Activated T-cell treated with anti-CD3 and anti-CD28 coated beads, Interleukin-2, amount 50 U/mL, for 4 hours (primary cell): ENCODE data around the gene DLX2. TPM values are rescaled to one million over a fixed set of nuclear protein-coding genes. Genes with fewer than 3 reads are reported as not detected.

ENCODE experiments used
- ATAC-seq, 2 donors: fragments of 200-7000 bp; cut with Tn5 transposase; one replicate each; pipeline ENCODE4 v1.10.0; 2021
- DNase-seq: peaks from one replicate; pipeline ENCODE4 v3.0.0-alpha.2; 2020
- H3K27me3 Mint-ChIP-seq: one replicate; pipeline ENCODE4 v1.8.0; 2021; ENCODE audit warnings: low read depth, mixed read lengths
- H3K36me3 Mint-ChIP-seq: one replicate; pipeline ENCODE4 v1.8.0; 2022; ENCODE audit warnings: mixed read lengths; ENCODE audit not compliant: insufficient read depth
- H3K4me1 Mint-ChIP-seq: one replicate; pipeline ENCODE4 v1.8.0; 2021; ENCODE audit warnings: low read depth, mixed read lengths
- H3K4me3 Mint-ChIP-seq: one replicate; pipeline ENCODE4 v1.8.0; 2021; ENCODE audit warnings: mild to moderate bottlenecking, moderate library complexity, mixed read lengths
- H3K9me3 Mint-ChIP-seq: one replicate; pipeline ENCODE4 v1.8.0; 2021; ENCODE audit warnings: mixed read lengths
- total RNA-seq, 3 donors: library from RNA; stranded (reverse); gene quantifications; one replicate each; pipeline ENCODE4 v1.2.1, GENCODE V29; 2021

The DLX2 gene
- total RNA-seq, 3 donors from 2014 or later, result not detected

GRCh38 chr2:172093416-172094293 lies 9.0 kb downstream of the DLX2 start:
- Mint-ChIP-seq H3K4me3 (no peak overlapping the region), H3K36me3 (no peaks in the 10 kb centered on the region), H3K4me1 (peaks cover 32% of the 10 kb centered on the region), H3K27me3 (peaks cover 82% of the 10 kb centered on the region), H3K9me3 (no peaks in the 10 kb centered on the region)
- DNase-seq (no peak), ATAC-seq (no peak)

GRCh38 chr2:172092716-172093415 lies 9.8 kb downstream of the DLX2 start:
- Mint-ChIP-seq H3K36me3 (no peaks in the 10 kb centered on the region), H3K4me1 (peaks cover 36% of the 10 kb centered on the region), H3K27me3 (peaks cover 84% of the 10 kb centered on the region), H3K9me3 (no peaks in the 10 kb centered on the region), H3K4me3 (no peak overlapping the region)
- DNase-seq (no peak), ATAC-seq (no peak)

DNA sequence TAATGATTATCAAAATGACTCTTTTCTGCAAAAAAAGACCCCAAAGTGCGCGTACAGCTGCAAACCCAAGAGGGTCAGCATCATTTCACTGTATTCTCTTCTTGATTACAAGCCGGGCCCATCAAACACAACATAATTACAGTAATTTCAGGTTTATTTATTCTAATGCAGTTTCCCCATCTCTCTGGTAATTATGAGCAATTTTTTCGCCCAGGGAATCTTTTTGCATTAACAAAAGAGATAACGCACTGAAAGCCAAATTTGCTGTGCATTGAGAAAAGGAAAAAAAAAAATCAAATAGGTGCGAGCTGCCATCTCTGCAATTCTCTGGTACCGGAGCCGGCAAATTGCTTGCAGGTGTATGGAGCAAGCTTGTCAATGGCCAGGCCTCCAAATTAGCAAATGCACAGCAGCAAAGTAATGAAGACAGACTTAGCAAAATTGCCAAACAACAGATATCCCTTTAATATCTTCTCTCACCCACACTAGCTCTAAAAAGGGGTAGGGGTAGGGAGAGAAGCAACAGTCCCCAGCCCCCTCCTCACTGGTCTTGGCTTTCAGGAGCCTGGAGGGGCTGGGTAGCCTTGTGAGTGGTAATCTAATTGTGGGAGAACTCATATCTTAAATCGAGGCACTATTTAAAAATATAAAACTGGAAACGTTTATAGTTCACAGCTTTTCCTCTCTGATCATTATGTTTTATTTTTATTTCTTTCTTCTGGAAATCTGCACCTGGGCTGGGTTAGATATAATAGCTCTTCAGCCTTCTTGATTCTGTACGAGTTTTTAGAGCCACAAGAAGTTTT lies 10.7 kb downstream of the DLX2 start:
- no peak for DNase-seq
- Mint-ChIP-seq H3K4me1 (peaks cover 36% of the 10 kb centered on the region), H3K4me3 (no peak overlapping the region), H3K27me3 (peaks cover 84% of the 10 kb centered on the region), H3K36me3 (no peaks in the 10 kb centered on the region), H3K9me3 (no peaks in the 10 kb centered on the region)
- no peak for ATAC-seq

DNA sequence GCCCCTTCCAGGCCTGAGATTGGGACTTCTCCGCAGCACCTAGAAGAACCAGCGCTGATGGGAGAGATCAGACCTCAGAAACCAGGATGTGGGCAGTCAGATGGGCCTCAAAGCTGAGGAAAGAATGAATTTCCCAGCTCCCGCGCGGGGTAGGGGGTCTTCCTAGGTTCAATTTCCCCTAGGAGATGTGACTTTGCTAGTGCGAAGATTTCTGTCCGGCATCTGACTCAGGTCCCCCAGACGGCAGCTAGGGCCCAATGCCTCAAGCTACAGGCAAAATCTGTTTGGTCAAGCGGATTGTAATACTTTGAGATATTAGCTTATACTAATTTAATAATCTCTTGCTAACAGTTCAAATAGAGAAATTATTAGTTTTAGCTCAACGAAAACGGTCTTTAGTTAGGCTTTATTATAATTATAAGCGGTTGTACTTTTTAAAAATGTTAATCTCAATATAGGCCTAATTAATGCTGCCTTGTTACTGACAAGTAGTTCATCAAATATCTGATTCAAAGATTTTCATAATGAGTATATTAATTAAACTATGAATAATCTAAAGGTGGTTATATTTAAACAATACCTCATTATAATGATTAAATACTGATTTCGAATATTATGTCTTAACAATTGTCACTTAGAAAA lies 11.6 kb downstream of the DLX2 start:
- H3K9me3 Mint-ChIP-seq, result no peaks in the 10 kb centered on the region
- peaks cover 86% of the 10 kb centered on the region for H3K27me3 Mint-ChIP-seq
- ATAC-seq (no peak), DNase-seq (no peak)
- peaks cover 39% of the 10 kb centered on the region for H3K4me1 Mint-ChIP-seq
- no peaks in the 10 kb centered on the region for H3K36me3 Mint-ChIP-seq
- no peak overlapping the region for H3K4me3 Mint-ChIP-seq

- ATAC-seq (no peak), DNase-seq (no peak)
- Mint-ChIP-seq H3K4me1 (peaks cover 37% of the 10 kb centered on the region), H3K9me3 (no peaks in the 10 kb centered on the region), H3K27me3 (peaks cover 84% of the 10 kb centered on the region), H3K4me3 (no peak overlapping the region), H3K36me3 (no peaks in the 10 kb centered on the region)
These were observed 12.4 kb downstream of the DLX2 start for GRCh38 chr2:172090044-172090961.

GRCh38 chr2:172089633-172090032 lies 13.1 kb downstream of the DLX2 start:
- ATAC-seq (no peak), DNase-seq (no peak)
- H3K4me3 Mint-ChIP-seq, result no peak overlapping the region
- peaks cover 41% of the 10 kb centered on the region for H3K4me1 Mint-ChIP-seq
- no peaks in the 10 kb centered on the region for H3K36me3 Mint-ChIP-seq
- H3K27me3 Mint-ChIP-seq, result peaks cover 88% of the 10 kb centered on the region
- no peaks in the 10 kb centered on the region for H3K9me3 Mint-ChIP-seq

GRCh38 chr2:172089005-172089504 lies 13.6 kb downstream of the DLX2 start:
- DNase-seq (no peak), ATAC-seq (no peak)
- H3K4me1 Mint-ChIP-seq, result peaks cover 47% of the 10 kb centered on the region
- H3K36me3 Mint-ChIP-seq, result no peaks in the 10 kb centered on the region
- no peaks in the 10 kb centered on the region for H3K9me3 Mint-ChIP-seq
- no peak overlapping the region for H3K4me3 Mint-ChIP-seq
- H3K27me3 Mint-ChIP-seq, result peaks cover 92% of the 10 kb centered on the region

GRCh38 chr2:172088245-172089004 lies 14.3 kb downstream of the DLX2 start:
- ATAC-seq (no peak), DNase-seq (no peak)
- Mint-ChIP-seq H3K4me3 (no peak overlapping the region), H3K27me3 (peaks cover 92% of the 10 kb centered on the region), H3K36me3 (no peaks in the 10 kb centered on the region), H3K9me3 (no peaks in the 10 kb centered on the region), H3K4me1 (peaks cover 50% of the 10 kb centered on the region)

DNA sequence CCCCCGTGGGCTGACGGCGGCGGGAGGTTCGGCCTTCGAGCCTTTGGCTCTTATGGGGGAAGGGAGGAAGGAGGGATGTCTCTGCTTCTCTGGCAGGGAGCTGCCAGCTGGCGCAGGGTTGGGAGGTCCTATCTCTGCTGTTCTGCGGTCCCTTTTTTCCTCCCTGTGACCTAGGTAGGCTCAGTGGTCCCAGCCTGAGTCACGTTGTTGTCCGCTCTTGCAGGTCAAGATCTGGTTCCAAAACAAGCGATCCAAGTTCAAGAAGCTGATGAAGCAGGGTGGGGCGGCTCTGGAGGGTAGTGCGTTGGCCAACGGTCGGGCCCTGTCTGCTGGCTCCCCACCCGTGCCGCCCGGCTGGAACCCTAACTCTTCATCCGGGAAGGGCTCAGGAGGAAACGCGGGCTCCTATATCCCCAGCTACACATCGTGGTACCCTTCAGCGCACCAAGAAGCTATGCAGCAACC lies 14.9 kb downstream of the DLX2 start:
- Mint-ChIP-seq H3K4me1 (peaks cover 47% of the 10 kb centered on the region), H3K27me3 (peaks cover 90% of the 10 kb centered on the region)

DNA sequence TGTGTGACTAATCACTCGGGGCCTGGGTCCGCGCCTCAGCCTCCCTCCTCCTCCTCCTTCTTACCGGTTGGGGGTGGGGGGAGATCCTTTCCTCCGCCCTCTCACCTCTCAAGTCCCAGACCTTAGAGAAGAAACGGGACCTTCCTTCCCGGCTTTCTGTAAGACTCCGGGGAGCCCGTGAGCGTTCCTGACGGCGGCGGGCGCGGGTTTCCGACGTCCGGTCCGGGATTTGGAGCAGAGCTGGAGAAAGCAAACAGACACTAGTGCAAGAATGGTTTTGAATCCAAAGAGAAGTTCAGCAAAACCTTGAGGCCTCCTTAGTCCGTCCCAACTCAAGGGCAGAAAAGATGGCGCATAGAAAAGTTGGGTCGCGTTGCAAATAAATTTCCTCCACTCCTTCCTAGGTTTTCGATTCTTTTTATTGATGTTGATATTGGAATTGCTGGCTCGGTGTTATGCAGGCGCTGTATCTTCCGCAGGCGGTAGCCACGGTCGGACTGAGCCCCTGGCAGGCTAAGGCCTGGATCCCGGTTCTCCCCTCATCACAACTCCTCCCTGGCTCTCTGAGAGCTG lies 15.4 kb downstream of the DLX2 start:
- peaks cover 48% of the 10 kb centered on the region for H3K4me1 Mint-ChIP-seq
- H3K36me3 Mint-ChIP-seq, result no peaks in the 10 kb centered on the region
- no peaks in the 10 kb centered on the region for H3K9me3 Mint-ChIP-seq
- peak overlapping the region; percentile 43 for H3K4me3 Mint-ChIP-seq
- H3K27me3 Mint-ChIP-seq, result peaks cover 90% of the 10 kb centered on the region
- DNase-seq, result no peak
- no peak for ATAC-seq

More for the DNA sequence above, 14.9 kb downstream of the DLX2 start:
- no peak for ATAC-seq
- H3K4me3 Mint-ChIP-seq, result peak overlapping the region; percentile 42
- no peaks in the 10 kb centered on the region for H3K36me3 Mint-ChIP-seq
- H3K9me3 Mint-ChIP-seq, result no peaks in the 10 kb centered on the region
- no peak for DNase-seq

DNA sequence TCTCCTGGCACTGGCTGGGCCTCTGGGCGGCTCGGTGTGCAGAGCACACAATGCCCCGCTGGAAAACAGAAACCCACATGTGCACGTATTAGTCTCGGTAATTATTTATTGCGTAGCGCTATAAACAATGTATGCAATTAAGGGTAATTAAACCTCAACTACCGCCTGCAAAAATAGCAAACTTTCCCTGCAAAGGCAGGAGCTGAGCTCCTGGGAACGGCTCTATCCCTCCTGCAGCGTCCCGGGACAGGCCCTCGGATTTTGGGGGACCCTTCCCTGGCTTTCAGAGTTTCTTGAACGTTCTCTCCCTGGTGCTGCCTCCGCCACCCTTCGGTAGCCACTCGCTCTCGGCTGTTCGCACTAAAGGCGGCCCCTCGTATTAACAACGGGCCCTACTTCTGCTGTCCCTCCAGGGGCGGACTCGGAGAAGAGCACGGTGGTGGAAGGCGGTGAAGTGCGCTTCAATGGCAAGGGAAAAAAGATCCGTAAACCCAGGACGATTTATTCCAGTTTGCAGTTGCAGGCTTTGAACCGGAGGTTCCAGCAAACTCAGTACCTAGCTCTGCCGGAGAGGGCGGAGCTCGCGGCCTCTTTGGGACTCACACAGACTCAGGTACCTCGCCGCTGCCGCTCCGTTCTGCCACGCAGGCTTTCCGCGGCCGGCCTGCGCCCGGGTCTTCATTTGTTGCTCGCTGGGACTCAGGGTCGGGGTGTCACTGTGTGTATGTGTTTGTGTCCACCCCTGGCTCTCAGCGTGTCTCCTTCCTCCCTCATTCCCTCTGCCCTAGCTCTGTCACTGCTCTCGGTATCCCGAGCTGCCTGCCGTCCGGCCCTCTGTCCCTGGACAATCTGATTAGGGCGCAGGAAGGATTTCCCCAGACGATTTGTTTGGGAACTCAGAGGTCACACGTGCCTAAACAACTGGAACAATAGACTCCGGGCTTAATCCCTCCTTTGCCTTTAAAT lies 16.2 kb downstream of the DLX2 start:
- DNase-seq, result peak; percentile 45
- Mint-ChIP-seq H3K36me3 (no peaks in the 10 kb centered on the region), H3K27me3 (peaks cover 90% of the 10 kb centered on the region), H3K9me3 (no peaks in the 10 kb centered on the region), H3K4me1 (peaks cover 48% of the 10 kb centered on the region), H3K4me3 (peak overlapping the region; percentile 57)
- ATAC-seq, result peak; percentile 39 to 41
